ENCODE results near the gene HDAC8. TPM values are rescaled to one million over a fixed set of nuclear protein-coding genes. Genes with fewer than 3 reads are reported as not detected.

Gene HDAC8
- total RNA-seq, 1 experiment from 2014 or later, result 21.4 TPM

GRCh38 chrX:72477781-72478181, 94.9 kb downstream of the HDAC8 start:
- no peak overlapping the region for H2BK120ac ChIP-seq (ENCODE audit: low read depth, low read length, poor library complexity, severe bottlenecking)
- H3K79me2 ChIP-seq (ENCODE audit: insufficient read depth, low read length), result no peaks in the 10 kb centered on the region
- Mint-ChIP-seq H3K36me3 (ENCODE audit: insufficient read depth in 1 of 3, low read depth in 3 of 3) (peaks cover 3 to 11% (median 8%) of the 10 kb centered on the region in 3 experiments), H3K27me3 (ENCODE audit: low read depth) (no peaks in the 10 kb centered on the region), H3K27ac (no peak overlapping the region), H3K4me3 (no peak overlapping the region), H3K9me3 (peaks cover 61 to 64% of the 10 kb centered on the region in 2 experiments), H3K4me1 (peaks cover 28 to 34% of the 10 kb centered on the region in 2 experiments)
- H3K4ac ChIP-seq (ENCODE audit: low read depth, low read length), result no peak overlapping the region
- no peaks in the 10 kb centered on the region for H4K20me1 ChIP-seq (ENCODE audit: control insufficient read depth, insufficient read depth, insufficient read length)
- TF ChIP-seq CTCF (conservative IDR thresholded peaks at IDR 0.05), result no peak
- H3K4me2 ChIP-seq (ENCODE audit: insufficient read depth, insufficient read length, low read length), result no peak overlapping the region
- H2BK5ac ChIP-seq (ENCODE audit: insufficient read length, low read length), result no peak overlapping the region
- no peaks in the 10 kb centered on the region for H3K79me1 ChIP-seq (ENCODE audit: insufficient read depth, low read depth, low read length, poor library complexity, severe bottlenecking)
- no peaks in the 10 kb centered on the region for H3K23me2 ChIP-seq (ENCODE audit: insufficient read length, low read depth, low read length, poor library complexity, severe bottlenecking)
- H2BK15ac ChIP-seq (ENCODE audit: low read depth, low read length), result no peak overlapping the region
- no peak overlapping the region for H3K23ac ChIP-seq (ENCODE audit: insufficient read length, low read depth, low read length)
- no peak overlapping the region for H2BK12ac ChIP-seq (ENCODE audit: insufficient read length, low read depth, low read length)
- H3K9ac ChIP-seq (ENCODE audit: extremely low read depth, insufficient read length, low read length), result no peak overlapping the region
- no CpG with 5 or more reads among the region's 4 CpGs for WGBS (ENCODE audit: extremely low coverage, insufficient read length, low lambda C conversion rate)
- no peak overlapping the region for H3K14ac ChIP-seq (ENCODE audit: insufficient read depth, low read length)
- no peak overlapping the region for H4K91ac ChIP-seq (ENCODE audit: insufficient read length, low read depth, low read length)
- no peak overlapping the region for H4K5ac ChIP-seq (ENCODE audit: insufficient read length, low read depth, low read length)
- no peak overlapping the region for H2AFZ ChIP-seq (ENCODE audit: low read length)
- DNase-seq, result no peak
- no peak overlapping the region for H3K56ac ChIP-seq (ENCODE audit: insufficient read length, low read depth, low read length)
- no peaks in the 10 kb centered on the region for H3K27me3 ChIP-seq (ENCODE audit: insufficient read depth, low read length)
- H2AK5ac ChIP-seq (ENCODE audit: insufficient read length, low read length), result no peak overlapping the region
- peaks cover 52% of the 10 kb centered on the region for H3K9me3 ChIP-seq (ENCODE audit: control insufficient read depth, low read depth, low read length)
- no peak overlapping the region for H4K8ac ChIP-seq (replicated peaks; ENCODE audit: insufficient read length, low read depth, low read length)
- H3K4me1 ChIP-seq (ENCODE audit: insufficient read depth, low read length), result no peaks in the 10 kb centered on the region
- H3K18ac ChIP-seq (ENCODE audit: insufficient read length, low read depth, low read length), result no peak overlapping the region
- no peak overlapping the region for H3K27ac ChIP-seq (ENCODE audit: insufficient read length, low read depth, low read length)
- H3T11ph ChIP-seq (ENCODE audit: low read length), result no peak overlapping the region
- H2BK20ac ChIP-seq (ENCODE audit: low read depth, low read length, poor library complexity, severe bottlenecking), result no peak overlapping the region
